ENCODE data around the gene INSC. TPM values are rescaled to one million over a fixed set of nuclear protein-coding genes. Genes with fewer than 3 reads are reported as not detected.

The INSC gene
- total and polyA plus RNA-seq, 12 donors: 0.11 to 1.4 (median 0.61) TPM; not detected in 4

- Histone ChIP-seq H3K9me3 (replicated peaks in 1 of 3) (no peaks in the 10 kb centered on the region), H3K36me3 (replicated peaks in 1 of 2) (no peaks in the 10 kb centered on the region), H3K27ac (no peak overlapping the region), H3K4me3 (no peak overlapping the region), H3K4me1 (replicated peaks in 1 of 2) (no peaks in the 10 kb centered on the region), H3K27me3 (no peaks in the 10 kb centered on the region)
- WGBS, 4 donors: 61 to 81% (median 76%) methylated on average over 4 of the region's 4 CpGs
- no peak for DNase-seq
- intact Hi-C loops (cut with DNase I): no loop called here
- no peak for TF ChIP-seq CTCF (IDR thresholded peaks at IDR 0.05)
- no peak for TF ChIP-seq POLR2A (IDR thresholded peaks at IDR 0.05)
Observed at GRCh38 chr11:15217416-15217815, 102.7 kb downstream of the INSC start.

GRCh38 chr11:15222777-15223176 lies 108.1 kb downstream of the INSC start:
- H3K27me3 ChIP-seq: no peaks in the 10 kb centered on the region
- H3K4me3 ChIP-seq: no peak overlapping the region
- DNase-seq: no peak
- no peaks in the 10 kb centered on the region for H3K9me3 ChIP-seq (replicated peaks in 1 of 3)
- H3K36me3 ChIP-seq (replicated peaks in 1 of 2): no peaks in the 10 kb centered on the region
- TF ChIP-seq POLR2A (IDR thresholded peaks at IDR 0.05): no peak
- TF ChIP-seq CTCF (IDR thresholded peaks at IDR 0.05): no peak
- no peak overlapping the region for H3K27ac ChIP-seq
- H3K4me1 ChIP-seq (replicated peaks in 1 of 2): no peaks in the 10 kb centered on the region
- WGBS, 4 donors: 72 to 93% (median 88%) methylated on average over 1 of the region's 1 CpG
- intact Hi-C loops (cut with DNase I): no loop called here

GRCh38 chr11:15223318-15223717 lies 108.6 kb downstream of the INSC start:
- intact Hi-C loops (cut with DNase I): no loop called here
- H3K36me3 ChIP-seq (replicated peaks in 1 of 2): no peaks in the 10 kb centered on the region
- no peak overlapping the region for H3K4me3 ChIP-seq
- no peaks in the 10 kb centered on the region for H3K9me3 ChIP-seq (replicated peaks in 1 of 3)
- H3K27me3 ChIP-seq: no peaks in the 10 kb centered on the region
- H3K4me1 ChIP-seq (replicated peaks in 1 of 2): no peaks in the 10 kb centered on the region
- DNase-seq: no peak
- no peak overlapping the region for H3K27ac ChIP-seq
- no peak for TF ChIP-seq CTCF (IDR thresholded peaks at IDR 0.05)
- no peak for TF ChIP-seq POLR2A (IDR thresholded peaks at IDR 0.05)
- 67 to 81% (median 72%) methylated on average over 1 of the region's 1 CpG for WGBS, 4 donors

- WGBS, 4 donors: 68 to 80% (median 71%) methylated on average over 3 of the region's 3 CpGs
- Histone ChIP-seq H3K36me3 (replicated peaks in 1 of 2) (no peaks in the 10 kb centered on the region), H3K27ac (no peak overlapping the region), H3K27me3 (no peaks in the 10 kb centered on the region), H3K4me3 (no peak overlapping the region), H3K9me3 (replicated peaks in 1 of 3) (no peaks in the 10 kb centered on the region), H3K4me1 (replicated peaks in 1 of 2) (no peaks in the 10 kb centered on the region)
- intact Hi-C loops (cut with DNase I): no loop called here
- TF ChIP-seq CTCF (IDR thresholded peaks at IDR 0.05): no peak
- no peak for TF ChIP-seq POLR2A (IDR thresholded peaks at IDR 0.05)
- DNase-seq: no peak
Observed at GRCh38 chr11:15224466-15224865, 109.7 kb downstream of the INSC start.
